Natural killer cell (primary cell): ENCODE measurements around the gene NYNRIN. TPM values are rescaled to one million over a fixed set of nuclear protein-coding genes. Genes with fewer than 3 reads are reported as not detected.

Experiments used
- ATAC-seq, 3 donors: fragments of 150-1000 bp in 2 of 3; fragments of 200-7000 bp in 1 of 3; cut with Tn5 transposase; 1 replicate in 1 of 3; 2 replicates in 2 of 3; pipeline ENCODE4 v1.10.0; 2021; ENCODE audit warnings: mild to moderate bottlenecking in 2 of 3, moderate library complexity in 2 of 3
- DNase-seq, 2 donors: peaks; one replicate each; pipeline versions ENCODE4 v3.0.0 to v3.0.0-alpha.2; 2013 to 2021; ENCODE audit warnings: mixed read lengths in 1 of 2
- H3K27ac ChIP-seq: one replicate; pipeline ENCODE4 v1.5.1; 2013; ENCODE audit warnings: mild to moderate bottlenecking, low read length
- H3K27me3 ChIP-seq: one replicate; pipeline ENCODE4 v1.6.1; 2013; ENCODE audit warnings: low read length; ENCODE audit not compliant: control insufficient read depth, insufficient read depth
- H3K36me3 ChIP-seq: one replicate; pipeline ENCODE4 v1.6.1; 2013; ENCODE audit warnings: low read length; ENCODE audit not compliant: control insufficient read depth, insufficient read depth
- H3K4me1 ChIP-seq: one replicate; pipeline ENCODE4 v1.6.1; 2013; ENCODE audit warnings: low read length; ENCODE audit not compliant: control insufficient read depth, insufficient read depth
- H3K4me3 ChIP-seq: one replicate; pipeline ENCODE4 v1.5.1; 2013; ENCODE audit warnings: low read length
- H3K9me3 ChIP-seq: one replicate; pipeline ENCODE4 v1.6.1; 2013; ENCODE audit warnings: low read length; ENCODE audit not compliant: control insufficient read depth, insufficient read depth
- H3K27ac Mint-ChIP-seq, 2 donors: one replicate each; pipeline ENCODE4 v1.8.0; 2022; ENCODE audit warnings: mild to moderate bottlenecking in 2 of 2, mixed read lengths in 2 of 2, moderate library complexity in 1 of 2
- H3K27me3 Mint-ChIP-seq, 2 donors: one replicate each; pipeline ENCODE4 v1.8.0; 2022; ENCODE audit warnings: low read depth in 2 of 2, mixed read lengths in 2 of 2
- H3K36me3 Mint-ChIP-seq: one replicate; pipeline ENCODE4 v1.8.0; 2022; ENCODE audit warnings: mixed read lengths
- H3K4me1 Mint-ChIP-seq, 2 donors: one replicate each; pipeline ENCODE4 v1.8.0; 2022; ENCODE audit warnings: mixed read lengths in 2 of 2
- H3K4me3 Mint-ChIP-seq: one replicate; pipeline ENCODE4 v1.8.0; 2022; ENCODE audit warnings: mild to moderate bottlenecking, moderate library complexity, mixed read lengths
- H3K9me3 Mint-ChIP-seq, 2 donors: one replicate each; pipeline ENCODE4 v1.8.0; 2022; ENCODE audit warnings: mixed read lengths in 2 of 2
- CTCF ChIP-seq: fragments of 200-600 bp; IDR thresholded peaks from one replicate; pipeline ENCODE4 v1.8.0; 2022; ENCODE audit warnings: antibody characterized with exemption
- WGBS: methylation state at CpG from one replicate; pipeline ENCODE4 v1.1.7; 2013; ENCODE audit warnings: missing lambda C conversion rate; ENCODE audit not compliant: insufficient coverage; 5-methylcytosine and 5-hydroxymethylcytosine counted together
- intact Hi-C: fragments of 100-400 bp; cut with micrococcal nuclease; formaldehyde crosslinking; loops from one replicate; pipeline ENCODE4 v1.14.2; 2022
- total RNA-seq, 4 donors: library from RNA; stranded (reverse); fragments of 120-200 nt in 1 of 4; gene quantifications; one replicate each; pipeline versions ENCODE4 v1.2.3 to v1.2.4, GENCODE V29; 2013 to 2022

NYNRIN gene
- total RNA-seq, 3 donors from 2014 or later (not counting 1 experiment from before 2014, with no cell fraction given), result 0.23 to 0.53 (median 0.42) TPM

- no peaks in the 10 kb centered on the region for H3K36me3 Mint-ChIP-seq
- Histone ChIP-seq H3K27ac (no peak overlapping the region), H3K4me1 (peaks cover 36% of the 10 kb centered on the region), H3K9me3 (no peaks in the 10 kb centered on the region), H3K4me3 (no peak overlapping the region), H3K27me3 (no peaks in the 10 kb centered on the region), H3K36me3 (peaks cover 62% of the 10 kb centered on the region)
- WGBS, result 91% methylated on average over 2 of the region's 3 CpGs
- peak overlapping the region; percentile 19 to 50 for H3K27ac Mint-ChIP-seq
- no peak for DNase-seq
- H3K4me3 Mint-ChIP-seq, result no peak overlapping the region
- ATAC-seq, result no peak
- intact Hi-C loops, result loop anchor here (10.0 kb wide), 1 partner anchor 190 kb away; the partner anchor contains the start of gene TINF2
- H3K27me3 Mint-ChIP-seq, result no peaks in the 10 kb centered on the region
- H3K4me1 Mint-ChIP-seq, result peaks cover 29 to 56% of the 10 kb centered on the region in 2 donors
- no peaks in the 10 kb centered on the region for H3K9me3 Mint-ChIP-seq
- no peak for TF ChIP-seq CTCF
These were observed 35.9 kb downstream of the NYNRIN start for GRCh38 chr14:24434676-24435075.

- H3K36me3 ChIP-seq, result peaks cover 69% of the 10 kb centered on the region
- no peaks in the 10 kb centered on the region for H3K27me3 ChIP-seq
- H3K4me1 ChIP-seq, result peaks cover 39% of the 10 kb centered on the region
- TF ChIP-seq CTCF, result no peak
- Mint-ChIP-seq H3K9me3 (no peaks in the 10 kb centered on the region), H3K4me1 (peaks cover 29 to 58% of the 10 kb centered on the region in 2 donors), H3K36me3 (no peaks in the 10 kb centered on the region), H3K27me3 (no peaks in the 10 kb centered on the region), H3K27ac (peak overlapping the region; percentile 19 to 50), H3K4me3 (no peak overlapping the region)
- no peak overlapping the region for H3K27ac ChIP-seq
- H3K4me3 ChIP-seq, result no peak overlapping the region
- ATAC-seq (no peak), DNase-seq (no peak)
- H3K9me3 ChIP-seq, result no peaks in the 10 kb centered on the region
- WGBS, result 87% methylated on average over 2 of the region's 2 CpGs
- intact Hi-C loops, result loop anchor here (10.0 kb wide), 1 partner anchor 190 kb away; the partner anchor contains the start of gene TINF2
These were observed 36.5 kb downstream of the NYNRIN start for GRCh38 chr14:24435192-24435810.

- Mint-ChIP-seq H3K9me3 (no peaks in the 10 kb centered on the region), H3K36me3 (no peaks in the 10 kb centered on the region), H3K4me1 (peaks cover 32 to 58% of the 10 kb centered on the region in 2 donors), H3K27ac (peak overlapping the region; percentile 19 to 50), H3K27me3 (no peaks in the 10 kb centered on the region), H3K4me3 (no peak overlapping the region)
- Histone ChIP-seq H3K27me3 (no peaks in the 10 kb centered on the region), H3K27ac (no peak overlapping the region), H3K9me3 (no peaks in the 10 kb centered on the region), H3K4me1 (peaks cover 38% of the 10 kb centered on the region), H3K36me3 (peaks cover 75% of the 10 kb centered on the region), H3K4me3 (no peak overlapping the region)
- no peak for TF ChIP-seq CTCF
- ATAC-seq (no peak), DNase-seq (no peak)
- intact Hi-C loops, result loop anchor here (1.0 to 10.0 kb wide), 3 partner anchors 71 to 191 kb away; partner anchors contain the start of gene TINF2
- WGBS, result 78% methylated on average over 6 of the region's 6 CpGs
These were observed 37.2 kb downstream of the NYNRIN start for GRCh38 chr14:24435998-24436354.
